Naive thymus-derived CD4-positive, alpha-beta T cell (primary cell): Measurements from ENCODE around the gene DIS3L. TPM values are rescaled to one million over a fixed set of nuclear protein-coding genes. Genes with fewer than 3 reads are reported as not detected.
"Not testable (repeated sequence)": the region's sequence is repeated elsewhere in the genome, so short reads cannot be mapped to it uniquely, and the experiment has no call there.

ENCODE experiments used
- ATAC-seq: fragments of 150-1000 bp; cut with Tn5 transposase; 2 replicates; pipeline ENCODE4 v1.10.0; 2021; ENCODE audit warnings: mild to moderate bottlenecking, moderate library complexity
- CTCF ChIA-PET: fragments of 350-600 bp; sonication (Branson Sonifier 250); formaldehyde crosslinking; loops from one replicate; lab custom pipeline; 2021; ENCODE audit warnings: antibody characterized with exemption; lab: Charles Lee
- POLR2A ChIA-PET: fragments of 350-600 bp; sonication (Branson Sonifier 250); formaldehyde crosslinking; loops from one replicate; lab custom pipeline; 2021; ENCODE audit warnings: antibody characterized with exemption, inconsistent platforms; lab: Charles Lee
- DNase-seq, 9 donors: peaks; one replicate each; pipeline versions ENCODE4 v3.0.0 to v3.0.0-alpha.2; 2020 to 2022; ENCODE audit warnings: mixed read lengths in 1 of 9
- H3K27ac ChIP-seq: one replicate; pipeline ENCODE4 v1.7.0; 2013; ENCODE audit warnings: mild to moderate bottlenecking, low read depth, low read length, moderate library complexity
- H3K27me3 ChIP-seq, 2 donors: one replicate each; pipeline ENCODE4 v1.7.0; 2013; ENCODE audit warnings: low read length in 2 of 2, mild to moderate bottlenecking in 2 of 2, moderate library complexity in 2 of 2; ENCODE audit not compliant: control insufficient read depth in 2 of 2, insufficient read depth in 2 of 2
- H3K36me3 ChIP-seq, 3 experiments: 1 replicate in 2 of 3; 2 replicates in 1 of 3; pipeline ENCODE4 v1.7.0; 2013; ENCODE audit warnings: low read length in 3 of 3, mild to moderate bottlenecking in 3 of 3, moderate library complexity in 1 of 3; ENCODE audit not compliant: insufficient read depth in 3 of 3, control insufficient read depth in 2 of 3
- H3K4me1 ChIP-seq, 2 donors: one replicate each; pipeline ENCODE4 v1.7.0; 2013; ENCODE audit warnings: low read length in 2 of 2, mild to moderate bottlenecking in 2 of 2, moderate library complexity in 1 of 2; ENCODE audit not compliant: control insufficient read depth in 2 of 2, insufficient read depth in 2 of 2
- H3K4me3 ChIP-seq: 2 replicates; pipeline ENCODE4 v1.7.0; 2013; ENCODE audit warnings: mild to moderate bottlenecking, low read length
- H3K9me3 ChIP-seq, 3 experiments: 1 replicate in 2 of 3; 2 replicates in 1 of 3; pipeline ENCODE4 v1.7.0; 2013; ENCODE audit warnings: low read length in 3 of 3; ENCODE audit not compliant: control insufficient read depth in 2 of 3
- H3K27ac Mint-ChIP-seq, 9 donors: one replicate each; pipeline ENCODE4 v1.8.0; 2020 to 2022; ENCODE audit warnings: mixed read lengths in 9 of 9, mild to moderate bottlenecking in 8 of 9, moderate library complexity in 5 of 9, inconsistent platforms in 2 of 9
- H3K27me3 Mint-ChIP-seq, 5 donors: one replicate each; pipeline ENCODE4 v1.8.0; 2021 to 2022; ENCODE audit warnings: mixed read lengths in 5 of 5, mild to moderate bottlenecking in 1 of 5
- H3K36me3 Mint-ChIP-seq, 5 donors: one replicate each; pipeline ENCODE4 v1.8.0; 2020 to 2022; ENCODE audit warnings: mixed read lengths in 5 of 5, mild to moderate bottlenecking in 3 of 5, inconsistent platforms in 1 of 5
- H3K4me1 Mint-ChIP-seq, 7 donors: one replicate each; pipeline ENCODE4 v1.8.0; 2020 to 2022; ENCODE audit warnings: mixed read lengths in 7 of 7, mild to moderate bottlenecking in 3 of 7, inconsistent platforms in 1 of 7
- H3K4me3 Mint-ChIP-seq, 10 donors: one replicate each; pipeline ENCODE4 v1.8.0; 2020 to 2022; ENCODE audit warnings: mild to moderate bottlenecking in 10 of 10, mixed read lengths in 10 of 10, moderate library complexity in 6 of 10, inconsistent platforms in 2 of 10
- H3K9me3 Mint-ChIP-seq, 11 donors: one replicate each; pipeline ENCODE4 v1.8.0; 2020 to 2022; ENCODE audit warnings: mixed read lengths in 11 of 11, mild to moderate bottlenecking in 4 of 11, inconsistent platforms in 1 of 11, moderate library complexity in 1 of 11
- intact Hi-C, 2 donors: fragments of 100-400 bp; cut with micrococcal nuclease; formaldehyde crosslinking; loops; one replicate each; pipeline ENCODE4 v1.15.1; 2023
- polyA plus RNA-seq, 2 donors: library from polyadenylated mRNA; unstranded; fragments of 300-500 nt; fragmentation: Illumina TruSeq; gene quantifications; one replicate each; pipeline ENCODE4 v1.2.3, GENCODE V29; 2021
- total RNA-seq, 6 experiments: library from RNA in 5 of 6; stranded (reverse) in 5 of 6; gene quantifications; 1 replicate in 5 of 6; 2 replicates in 1 of 6; pipeline ENCODE4 v1.2.3 and lab custom pipeline; 2021 to 2026

The DIS3L gene
- total and polyA plus RNA-seq, 7 experiments from 2014 or later, result 25.3 to 48.8 (median 38.1) TPM

GRCh38 chr15:66256692-66257091 lies 36.7 kb upstream of the DIS3L start:
- peaks cover 0 to 21% of the 10 kb centered on the region in 2 donors for H3K27me3 ChIP-seq
- intact Hi-C loops, result no loop called here
- no peak overlapping the region for H3K27ac Mint-ChIP-seq
- peaks cover 0 to 1% (median 0%) of the 10 kb centered on the region in 11 donors for H3K9me3 Mint-ChIP-seq
- ATAC-seq (no peak), DNase-seq (no peak)
- no peaks in the 10 kb centered on the region for H3K36me3 ChIP-seq
- H3K4me3 Mint-ChIP-seq, result no peak overlapping the region
- H3K27me3 Mint-ChIP-seq, result peaks cover 42 to 71% (median 50%) of the 10 kb centered on the region in 5 donors
- H3K4me1 ChIP-seq, result peaks cover 0 to 12% of the 10 kb centered on the region in 2 donors
- CTCF ChIA-PET, result no interaction called here
- H3K27ac ChIP-seq, result no peak overlapping the region
- POLR2A ChIA-PET, result no interaction called here
- peaks cover 7 to 23% (median 13%) of the 10 kb centered on the region in 7 donors for H3K4me1 Mint-ChIP-seq
- H3K4me3 ChIP-seq, result no peak overlapping the region
- H3K9me3 ChIP-seq, result no peaks in the 10 kb centered on the region
- H3K36me3 Mint-ChIP-seq, result peaks cover 0 to 4% (median 3%) of the 10 kb centered on the region in 5 donors

- H3K4me1 Mint-ChIP-seq, result no peaks in the 10 kb centered on the region
- H3K27ac Mint-ChIP-seq, result no peak overlapping the region
- H3K27me3 Mint-ChIP-seq, result peaks cover 26 to 54% (median 30%) of the 10 kb centered on the region in 5 donors
- peaks cover 2 to 19% (median 9%) of the 10 kb centered on the region in 11 donors for H3K9me3 Mint-ChIP-seq
- H3K4me1 ChIP-seq, result no peaks in the 10 kb centered on the region
- H3K4me3 Mint-ChIP-seq, result no peak overlapping the region
- intact Hi-C loops, result no loop called here
- DNase-seq (no peak), ATAC-seq (no peak)
- H3K4me3 ChIP-seq, result no peak overlapping the region
- H3K27ac ChIP-seq, result no peak overlapping the region
- ChIA-PET POLR2A (no interaction called here), CTCF (no interaction called here)
- no peaks in the 10 kb centered on the region for H3K36me3 ChIP-seq
- peaks cover 2 to 6% (median 4%) of the 10 kb centered on the region in 5 donors for H3K36me3 Mint-ChIP-seq
- H3K9me3 ChIP-seq, result peaks cover 0 to 4% (median 0%) of the 10 kb centered on the region in 3 experiments
- H3K27me3 ChIP-seq, result no peaks in the 10 kb centered on the region
These were observed 32.3 kb upstream of the DIS3L start for GRCh38 chr15:66261056-66261455.

DNA sequence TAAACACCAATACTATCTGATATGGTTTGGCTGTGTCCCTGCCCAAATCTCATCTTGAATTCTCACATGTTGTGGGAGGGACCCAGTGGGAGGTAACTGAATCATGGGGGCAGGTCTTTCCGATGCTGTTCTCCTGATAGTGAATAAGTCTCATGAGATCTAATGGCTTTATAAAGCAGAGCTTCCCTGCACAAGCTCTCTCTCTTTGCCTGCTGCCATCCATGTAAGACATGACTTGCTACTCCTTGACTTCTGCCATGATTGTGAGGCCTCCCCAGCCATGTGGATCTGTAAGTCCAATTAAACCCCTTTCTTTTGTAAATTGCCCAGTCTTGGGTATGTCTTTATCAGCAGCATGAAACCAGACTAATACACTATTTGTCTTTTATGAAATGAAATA lies 30.5 kb upstream of the DIS3L start:
- H3K36me3 ChIP-seq, POLR2A ChIA-PET, ATAC-seq, H3K4me1 Mint-ChIP-seq, H3K36me3 Mint-ChIP-seq, H3K4me3 ChIP-seq, CTCF ChIA-PET, H3K27ac ChIP-seq, H3K9me3 ChIP-seq, intact Hi-C loops, DNase-seq, H3K4me1 ChIP-seq, H3K4me3 Mint-ChIP-seq, H3K27me3 ChIP-seq, H3K27ac Mint-ChIP-seq: not testable (repeated sequence)
- H3K9me3 Mint-ChIP-seq, result peaks cover 2 to 19% (median 9%) of the 10 kb centered on the region in 11 donors
- H3K27me3 Mint-ChIP-seq, result peaks cover 14 to 45% (median 27%) of the 10 kb centered on the region in 5 donors

- no peak for ATAC-seq
- intact Hi-C loops, result no loop called here
- no peaks in the 10 kb centered on the region for H3K27me3 ChIP-seq
- H3K27ac ChIP-seq, result no peak overlapping the region
- H3K36me3 Mint-ChIP-seq, result peaks cover 2 to 6% (median 4%) of the 10 kb centered on the region in 5 donors
- no peak overlapping the region for H3K4me3 Mint-ChIP-seq
- H3K4me1 Mint-ChIP-seq, result no peaks in the 10 kb centered on the region
- H3K9me3 Mint-ChIP-seq, result peaks cover 2 to 19% (median 9%) of the 10 kb centered on the region in 11 donors
- H3K9me3 ChIP-seq, result peaks cover 0 to 4% (median 0%) of the 10 kb centered on the region in 3 experiments
- no peak overlapping the region for H3K27ac Mint-ChIP-seq
- CTCF ChIA-PET, result no interaction called here
- peaks cover 14 to 49% (median 27%) of the 10 kb centered on the region in 5 donors for H3K27me3 Mint-ChIP-seq
- POLR2A ChIA-PET, result no interaction called here
- no peak for DNase-seq
- H3K4me1 ChIP-seq, result no peaks in the 10 kb centered on the region
- no peaks in the 10 kb centered on the region for H3K36me3 ChIP-seq
- H3K4me3 ChIP-seq, result no peak overlapping the region
These were observed 28.4 kb upstream of the DIS3L start for GRCh38 chr15:66264859-66265513.

DNA sequence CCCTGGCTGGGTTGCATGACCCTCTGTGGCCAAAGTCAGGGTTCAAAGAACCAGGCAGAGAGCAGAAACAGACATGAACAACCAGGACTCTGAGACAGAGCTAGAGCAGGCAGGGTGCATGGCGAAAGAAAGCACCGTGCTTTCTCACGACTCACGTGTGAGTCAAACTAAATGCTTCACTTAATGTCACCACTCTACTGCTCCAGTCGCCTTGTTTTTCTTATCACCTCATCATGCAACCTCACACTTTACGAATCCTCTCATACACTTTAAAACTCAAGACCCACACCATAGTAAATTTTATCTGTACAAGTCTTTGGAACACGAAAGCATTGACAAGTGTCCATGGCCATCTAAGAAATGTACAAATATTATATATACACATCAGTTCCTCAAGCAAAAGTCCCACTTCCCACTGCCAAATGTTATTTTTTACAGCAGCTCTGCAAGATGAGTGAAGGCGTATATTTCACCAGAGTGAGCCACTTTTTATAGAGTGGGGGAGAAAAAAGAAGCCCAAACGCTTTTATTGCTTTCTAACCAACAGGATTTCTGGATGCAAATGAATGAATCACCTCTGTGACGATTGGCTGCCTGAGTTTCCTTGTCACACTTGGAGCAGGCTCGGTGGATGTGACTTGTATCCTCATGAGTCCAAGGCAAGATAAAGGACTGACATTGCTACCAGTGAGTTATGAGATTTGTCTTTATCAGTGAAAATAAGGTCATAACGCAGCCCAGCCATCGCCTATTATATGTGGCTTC lies 23.9 kb upstream of the DIS3L start:
- H3K36me3 Mint-ChIP-seq, result no peaks in the 10 kb centered on the region
- Histone ChIP-seq H3K4me3 (no peak overlapping the region), H3K9me3 (no peaks in the 10 kb centered on the region), H3K27ac (no peak overlapping the region), H3K4me1 (no peaks in the 10 kb centered on the region), H3K36me3 (no peaks in the 10 kb centered on the region), H3K27me3 (no peaks in the 10 kb centered on the region)
- ChIA-PET POLR2A (interaction anchor here (0.6 kb wide), 1 partner anchor 22 kb away, joined by 5 read pairs; no protein-coding TSS in a partner anchor), CTCF (interaction anchor here (0.6 kb wide), 1 partner anchor 18 kb away, joined by 3 read pairs; no protein-coding TSS in a partner anchor)
- intact Hi-C loops, result no loop called here
- no peak overlapping the region for H3K4me3 Mint-ChIP-seq
- H3K27me3 Mint-ChIP-seq, result peaks cover 5 to 37% (median 12%) of the 10 kb centered on the region in 5 donors
- no peak overlapping the region for H3K27ac Mint-ChIP-seq
- DNase-seq (no peak), ATAC-seq (no peak)
- H3K9me3 Mint-ChIP-seq, result peaks cover 0 to 2% (median 0%) of the 10 kb centered on the region in 11 donors
- peaks cover 0 to 14% (median 10%) of the 10 kb centered on the region in 7 donors for H3K4me1 Mint-ChIP-seq

- POLR2A ChIA-PET, result no interaction called here
- no peak for DNase-seq
These were observed 22.4 kb upstream of the DIS3L start for GRCh38 chr15:66270932-66271331.

More at GRCh38 chr15:66270932-66271331, 22.4 kb upstream of the DIS3L start:
- no peak for ATAC-seq
- CTCF ChIA-PET, result interaction anchor here (0.6 to 1.0 kb wide), 2 partner anchors 15 to 1085 kb away, joined by 3 to 4 read pairs; no protein-coding TSS in a partner anchor
- peaks cover 5 to 44% (median 12%) of the 10 kb centered on the region in 5 donors for H3K27me3 Mint-ChIP-seq
- no peaks in the 10 kb centered on the region for H3K9me3 ChIP-seq
- H3K4me1 ChIP-seq, result no peaks in the 10 kb centered on the region
- H3K36me3 Mint-ChIP-seq, result no peaks in the 10 kb centered on the region
- intact Hi-C loops, result no loop called here
- no peaks in the 10 kb centered on the region for H3K36me3 ChIP-seq
- no peak overlapping the region for H3K4me3 ChIP-seq
- no peaks in the 10 kb centered on the region for H3K27me3 ChIP-seq
- H3K9me3 Mint-ChIP-seq, result peaks cover 0 to 4% (median 0%) of the 10 kb centered on the region in 11 donors
- peak overlapping the region in 4 of 10 donors; percentile 6 to 60 (median 42) for H3K4me3 Mint-ChIP-seq
- no peak overlapping the region for H3K27ac ChIP-seq
- H3K4me1 Mint-ChIP-seq, result peaks cover 0 to 14% (median 10%) of the 10 kb centered on the region in 7 donors
- H3K27ac Mint-ChIP-seq, result no peak overlapping the region
